HEK293 (cell line): ENCODE results near the gene CREBBP.

Source experiments
- CTCF ChIP-seq: fragments of 450-650 bp; formaldehyde crosslinking; IDR thresholded peaks from 2 replicates; pipeline ENCODE4 v1.5.1; 2016; ENCODE audit warnings: missing biosample characterization, missing genetic modification characterization
- REST ChIP-seq: fragments of 450-650 bp; formaldehyde crosslinking; IDR thresholded peaks from 2 replicates; pipeline ENCODE4 v1.5.1; 2016; ENCODE audit warnings: missing biosample characterization, missing genetic modification characterization
- SP3 ChIP-seq: fragments of 450-650 bp; formaldehyde crosslinking; IDR thresholded peaks from 2 replicates; pipeline ENCODE4 v1.5.1; 2016; ENCODE audit warnings: missing biosample characterization, missing genetic modification characterization
- ZNF121 ChIP-seq: fragments of 450-650 bp; formaldehyde crosslinking; IDR thresholded peaks from 2 replicates; pipeline ENCODE4 v1.5.1; 2016; ENCODE audit warnings: missing biosample characterization, missing genetic modification characterization
- ZNF157 ChIP-seq: fragments of 450-650 bp; formaldehyde crosslinking; IDR thresholded peaks from 2 replicates; pipeline ENCODE4 v1.5.1; 2016; ENCODE audit warnings: missing biosample characterization, missing genetic modification characterization
- ZNF530 ChIP-seq: fragments of 450-650 bp; formaldehyde crosslinking; IDR thresholded peaks from 2 replicates; pipeline ENCODE4 v1.5.1; 2016; ENCODE audit warnings: low read depth, missing biosample characterization, missing genetic modification characterization
- ZNF544 ChIP-seq: fragments of 450-650 bp; formaldehyde crosslinking; IDR thresholded peaks from 2 replicates; pipeline ENCODE4 v1.5.0; 2017; ENCODE audit warnings: missing biosample characterization, missing genetic modification characterization
- ZNF777 ChIP-seq: fragments of 450-650 bp; formaldehyde crosslinking; IDR thresholded peaks from 2 replicates; pipeline ENCODE4 v1.5.1; 2017; ENCODE audit warnings: missing biosample characterization, missing genetic modification characterization, borderline replicate concordance

- TF ChIP-seq ZNF777 (tag by site-specific recombination) = no peak
- TF ChIP-seq ZNF530 = no peak
- TF ChIP-seq ZNF121 (tag by site-specific recombination) = no peak
- no peak for TF ChIP-seq SP3
- no peak for TF ChIP-seq ZNF157 (tag by site-specific recombination)
- no peak for TF ChIP-seq CTCF (tag by site-specific recombination)
- TF ChIP-seq ZNF544 (tag by site-specific recombination) = no peak
- no peak for TF ChIP-seq REST (tag by site-specific recombination)
Measured at GRCh38 chr16:3761375-3762106, 119.0 kb downstream of the CREBBP start.
